Posterior vena cava (tissue), 2 donors: ENCODE data around the gene HMGXB4. TPM values are rescaled to one million over a fixed set of nuclear protein-coding genes. Genes with fewer than 3 reads are reported as not detected.
"Not testable (repeated sequence)": the region's sequence is repeated elsewhere in the genome, so short reads cannot be mapped to it uniquely, and the experiment has no call there.

Source experiments
- DNase-seq: peaks from one replicate; pipeline ENCODE4 v3.0.0-alpha.2; 2020; ENCODE audit warnings: low spot score
- intact Hi-C, 2 donors: fragments of 100-400 bp; cut with DNase I; formaldehyde crosslinking; loops; one replicate each; pipeline versions ENCODE4 v1.14.1 to v1.14.2; 2022 to 2023
- long read RNA-seq, 2 donors: library from polyadenylated mRNA; unstranded; transcript quantifications; one replicate each; pipeline ENCODE4 v2.0.0, GENCODE V29; 2020 to 2021
- total RNA-seq, 2 donors: library from RNA; stranded (reverse); fragmentation: NEBNext Ultra II Directional; extraction: Animal tissue kit (Norgen Biotek cat#: 25700); gene quantifications; one replicate each; pipeline ENCODE4 v1.2.1, GENCODE V29; 2021
- donor health status: DM: yes; HTN: yes; CAD: no.
- donor health status: DM: yes; HTN: yes; CAD: no.

The HMGXB4 gene, protein sequence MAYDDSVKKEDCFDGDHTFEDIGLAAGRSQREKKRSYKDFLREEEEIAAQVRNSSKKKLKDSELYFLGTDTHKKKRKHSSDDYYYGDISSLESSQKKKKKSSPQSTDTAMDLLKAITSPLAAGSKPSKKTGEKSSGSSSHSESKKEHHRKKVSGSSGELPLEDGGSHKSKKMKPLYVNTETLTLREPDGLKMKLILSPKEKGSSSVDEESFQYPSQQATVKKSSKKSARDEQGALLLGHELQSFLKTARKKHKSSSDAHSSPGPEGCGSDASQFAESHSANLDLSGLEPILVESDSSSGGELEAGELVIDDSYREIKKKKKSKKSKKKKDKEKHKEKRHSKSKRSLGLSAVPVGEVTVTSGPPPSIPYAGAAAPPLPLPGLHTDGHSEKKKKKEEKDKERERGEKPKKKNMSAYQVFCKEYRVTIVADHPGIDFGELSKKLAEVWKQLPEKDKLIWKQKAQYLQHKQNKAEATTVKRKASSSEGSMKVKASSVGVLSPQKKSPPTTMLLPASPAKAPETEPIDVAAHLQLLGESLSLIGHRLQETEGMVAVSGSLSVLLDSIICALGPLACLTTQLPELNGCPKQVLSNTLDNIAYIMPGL
- 10 to 100 TPM; 15.1 to 16.1 TPM for total RNA-seq
- long read RNA-seq, donor 1, partial matches to known transcripts = 1 of 4 reads
- long read RNA-seq, donor 1, other reads (novel, unspliced or antisense) = 1 of 4 reads
- long read RNA-seq, donor 2, transcript HMGXB4-203 (4 exons, 1,257 nt) = major isoform, 9 of 39 reads
- long read RNA-seq, donor 2, transcript HMGXB4-204 (5 exons, 1,325 nt) = minor isoform, 5 of 39 reads
- long read RNA-seq, donor 2, partial matches to known transcripts = 24 of 39 reads
- long read RNA-seq, donor 2, other reads (novel, unspliced or antisense) = 0 of 39 reads

DNA sequence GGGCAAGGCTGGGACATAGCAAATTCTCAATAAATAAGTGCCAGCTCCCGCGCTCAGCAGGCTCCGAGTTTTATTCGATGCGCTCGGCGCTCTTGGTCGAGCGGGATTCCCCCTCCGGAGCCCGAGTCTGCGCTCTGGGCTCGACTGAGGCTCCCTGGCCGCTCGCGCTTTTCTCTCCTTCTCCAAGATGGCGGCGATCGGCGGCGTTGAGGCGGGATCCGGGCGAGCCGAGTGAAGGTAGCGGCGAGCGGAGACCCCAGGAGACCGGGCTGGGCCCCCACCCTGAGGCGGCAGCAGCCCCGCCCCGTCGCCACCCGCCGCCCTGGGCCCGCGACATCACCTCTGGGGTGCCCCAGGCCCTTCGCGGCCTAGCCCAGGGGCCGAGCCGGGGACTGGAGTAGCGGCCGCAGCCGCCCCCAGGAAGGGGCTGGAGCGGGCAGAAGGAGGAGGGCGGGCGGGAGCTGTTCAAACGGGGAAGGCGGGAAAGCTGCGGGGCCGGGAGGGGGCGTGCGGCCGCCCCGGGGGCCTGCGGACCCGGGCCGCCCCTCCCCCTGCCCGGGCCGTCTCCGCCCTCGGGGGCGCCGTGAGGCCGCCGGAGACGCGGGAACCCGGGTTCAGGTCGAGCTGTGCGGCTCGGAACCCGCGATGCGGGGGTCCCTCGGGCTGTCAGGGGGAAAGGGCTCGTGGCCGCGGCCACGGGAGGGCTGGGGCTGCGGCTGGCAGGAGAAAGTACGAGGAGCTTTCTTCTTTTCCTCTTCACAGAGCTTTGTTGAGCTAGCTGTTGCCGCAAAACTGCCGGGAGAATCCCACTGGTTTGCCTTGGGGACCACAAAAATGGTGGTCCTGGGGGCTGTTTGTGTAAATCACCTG, at the start of gene HMGXB4:
TSS of gene HMGXB4 (plus strand) at position 173 of the 870 bp plus-strand sequence. CDS start 4,898 bp downstream, outside the sequence.
- intact Hi-C loops = no loop called here
- peak; percentile 97 for DNase-seq

DNA sequence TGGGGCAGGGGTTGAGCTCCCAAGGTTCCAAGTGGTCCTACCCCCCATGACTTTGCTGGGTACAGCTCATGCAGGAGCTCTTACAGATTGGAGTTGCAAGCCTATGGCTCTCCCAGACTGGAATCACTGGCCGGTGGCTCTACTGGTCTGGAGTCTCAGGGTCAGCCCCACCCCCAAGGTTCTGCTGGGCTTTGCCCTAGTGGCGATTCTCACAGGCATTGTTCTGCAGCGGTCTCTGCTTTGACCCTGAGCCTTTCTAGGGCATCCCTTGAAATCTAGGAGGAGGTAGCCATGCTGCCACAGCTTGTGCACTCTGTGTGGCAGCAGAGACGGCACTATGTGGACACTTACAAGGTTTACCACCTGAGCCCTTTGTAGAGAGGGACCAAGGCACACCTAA, 49.3 kb upstream of the HMGXB4 start:
- intact Hi-C loops = no loop called here
- DNase-seq = no peak

DNA sequence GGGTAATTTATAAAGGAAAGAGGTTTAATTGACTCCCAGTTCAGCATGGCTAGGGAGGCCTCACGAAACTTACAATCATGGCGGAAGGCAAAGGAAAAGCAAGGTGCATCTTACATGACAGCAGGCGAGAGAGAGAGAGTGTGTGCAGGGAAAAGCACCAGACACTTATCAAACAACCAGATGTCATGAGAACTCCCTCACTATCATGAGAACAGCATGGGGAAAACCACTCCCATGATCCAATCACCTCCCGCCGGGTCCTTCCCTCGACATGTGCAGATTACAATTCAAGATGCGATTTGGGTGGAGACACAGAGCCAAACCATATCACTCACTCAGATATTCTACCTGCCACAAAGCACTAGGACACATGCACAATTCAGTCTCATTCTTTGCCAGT, 48.1 kb upstream of the HMGXB4 start:
- DNase-seq = no peak
- intact Hi-C loops = no loop called here

DNA sequence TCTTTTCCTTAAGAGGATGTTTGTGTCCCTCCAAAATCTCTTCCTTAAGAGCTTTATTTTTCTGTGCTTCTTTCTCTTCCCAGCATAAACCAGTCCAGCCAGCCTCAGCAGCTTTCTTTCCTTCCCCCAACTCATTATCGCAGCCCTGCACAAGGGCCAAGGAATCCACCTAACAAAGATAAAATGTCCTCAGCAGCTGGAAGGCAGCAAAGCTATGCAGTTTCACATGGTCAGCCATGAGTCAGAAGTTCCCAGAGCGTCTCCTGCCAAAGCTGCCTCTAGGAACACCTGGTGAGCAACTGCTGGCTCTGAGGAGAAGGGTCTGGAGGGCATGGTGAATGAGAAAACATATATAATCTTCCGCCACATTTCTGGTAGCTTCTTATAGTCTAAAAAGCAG, 45.3 kb upstream of the HMGXB4 start:
- intact Hi-C loops = no loop called here

DNA sequence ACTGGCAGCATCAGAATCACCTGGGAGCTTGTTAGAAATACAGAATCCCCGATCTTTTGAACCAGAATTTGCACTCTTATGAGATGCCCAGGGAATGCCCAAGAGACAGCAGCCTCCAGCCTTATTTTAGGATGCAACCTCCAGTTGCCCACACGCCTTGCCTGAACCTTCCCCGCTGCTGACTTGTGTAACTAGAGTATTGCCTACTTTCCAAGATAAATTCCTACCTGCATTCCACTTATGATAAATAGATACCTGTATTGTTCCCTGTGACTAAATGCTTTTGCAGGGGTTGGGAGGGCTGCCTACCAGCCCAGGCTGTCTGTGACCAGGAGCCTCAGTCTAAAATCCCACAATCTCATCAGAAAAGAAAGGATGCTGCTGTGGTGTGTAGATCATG, 44.3 kb upstream of the HMGXB4 start:
- no peak for DNase-seq
- intact Hi-C loops = no loop called here

More for the DNA sequence above, 45.3 kb upstream of the HMGXB4 start:
- no peak for DNase-seq

DNA sequence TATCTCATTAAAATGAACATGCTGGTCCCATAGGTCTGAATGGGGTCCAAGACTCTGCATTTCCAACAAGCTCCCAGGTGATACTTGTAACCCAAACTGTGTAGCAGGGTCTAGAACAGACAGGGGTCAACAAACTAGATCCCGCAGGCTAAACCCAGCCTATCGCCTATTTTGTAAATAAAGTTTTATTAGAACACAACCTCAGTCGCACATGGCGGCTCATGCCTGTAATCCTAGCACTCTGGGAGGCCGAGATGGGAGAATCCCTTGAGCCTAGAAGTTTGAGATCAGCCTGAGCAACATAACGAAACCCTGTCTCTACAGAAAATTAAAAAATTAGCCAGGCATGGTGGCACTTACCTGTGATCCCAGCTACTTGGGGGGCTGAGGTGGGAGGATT, 42.3 kb upstream of the HMGXB4 start:
- DNase-seq = no peak
- intact Hi-C loops = no loop called here

GRCh38 chr22:35215993-35216392, 41.3 kb upstream of the HMGXB4 start:
- no peak for DNase-seq
- intact Hi-C loops = no loop called here

DNA sequence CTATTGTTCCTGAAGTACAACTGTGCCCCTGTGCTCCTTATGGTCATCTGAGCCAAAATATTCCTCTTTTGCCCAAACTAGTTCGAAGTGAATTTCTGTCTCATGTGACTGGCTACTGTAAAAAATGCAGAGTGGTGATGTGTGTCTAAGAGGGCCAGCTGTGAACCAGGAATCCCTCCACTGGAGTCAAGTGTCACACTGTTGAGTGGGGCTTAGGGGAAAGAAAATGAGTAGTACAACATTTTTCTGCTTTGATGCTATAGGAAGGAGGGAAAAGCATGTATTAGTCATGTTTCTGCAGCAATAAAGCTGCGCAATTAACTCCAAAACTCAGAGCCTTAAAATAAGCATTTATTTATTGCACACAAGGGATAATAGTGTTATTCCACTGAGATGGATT, 39.8 kb upstream of the HMGXB4 start:
- intact Hi-C loops = no loop called here

GRCh38 chr22:35218079-35218478, 39.2 kb upstream of the HMGXB4 start:
- intact Hi-C loops = no loop called here

More for the DNA sequence above, 39.8 kb upstream of the HMGXB4 start:
- no peak for DNase-seq

DNA sequence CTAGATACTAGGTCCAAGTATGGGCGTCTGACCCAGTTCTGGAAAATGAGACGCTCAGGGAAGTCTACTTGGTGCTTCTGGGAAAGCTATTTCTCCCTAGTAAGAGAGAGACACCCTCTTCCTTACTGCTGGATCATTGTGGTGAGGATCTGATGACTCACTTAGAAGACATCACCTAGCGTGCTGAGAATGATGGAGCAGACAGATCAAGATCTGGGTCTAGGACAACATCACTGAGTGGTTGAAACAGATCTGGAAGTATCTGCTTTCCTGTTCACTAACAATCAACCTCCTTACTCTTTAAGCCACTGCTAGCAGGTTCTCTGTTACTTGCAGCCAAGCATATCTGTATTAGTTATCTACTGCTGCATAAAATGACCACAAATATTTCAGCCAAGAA, 38.3 kb upstream of the HMGXB4 start:
- intact Hi-C loops = no loop called here
- DNase-seq = no peak

More at GRCh38 chr22:35218079-35218478, 39.2 kb upstream of the HMGXB4 start:
- no peak for DNase-seq

GRCh38 chr22:35220221-35220620, 37.1 kb upstream of the HMGXB4 start:
- no peak for DNase-seq
- intact Hi-C loops = no loop called here

GRCh38 chr22:35225010-35225409, 32.3 kb upstream of the HMGXB4 start:
- DNase-seq = no peak
- intact Hi-C loops = no loop called here

- intact Hi-C loops = no loop called here
- no peak for DNase-seq
These were observed 30.2 kb upstream of the HMGXB4 start for GRCh38 chr22:35226958-35227647.

GRCh38 chr22:35229865-35230264, 27.4 kb upstream of the HMGXB4 start:
- intact Hi-C loops = no loop called here
- no peak for DNase-seq

GRCh38 chr22:35230417-35230816, 26.9 kb upstream of the HMGXB4 start:
- no peak for DNase-seq
- intact Hi-C loops = no loop called here

DNA sequence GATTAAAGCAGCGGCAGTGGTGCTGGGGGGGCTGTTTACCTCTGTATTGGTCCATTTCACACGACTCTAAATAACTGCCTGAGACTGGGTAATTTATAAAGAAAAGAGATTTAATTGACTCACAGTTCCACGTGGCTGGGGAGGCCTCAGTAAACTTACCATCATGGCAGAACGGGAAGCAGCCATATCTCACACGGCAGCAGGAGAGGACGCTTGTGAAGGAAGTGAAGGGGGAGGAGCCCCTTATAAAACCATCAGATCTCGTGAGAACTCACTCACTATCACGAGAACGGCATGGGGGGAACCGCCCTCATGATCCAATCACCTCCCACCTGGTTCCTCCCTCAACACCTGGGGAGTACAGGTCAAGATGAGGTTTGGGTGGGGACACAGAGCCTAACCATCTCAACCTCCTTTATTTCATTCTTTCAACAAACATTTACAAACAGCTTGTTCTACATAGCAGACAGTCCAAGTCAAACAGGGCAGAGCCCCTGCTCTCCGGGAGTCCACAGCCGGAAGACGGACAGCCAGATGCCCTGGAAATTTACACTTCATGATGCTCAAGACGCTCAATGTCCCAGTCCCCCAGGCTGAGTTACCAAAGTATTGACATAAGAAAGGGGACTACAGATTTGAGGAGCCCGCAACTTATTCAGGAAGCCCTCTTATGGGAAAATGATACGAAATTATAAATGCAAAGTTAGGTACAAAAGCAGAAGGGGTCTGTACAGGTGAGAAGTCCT, 26.3 kb upstream of the HMGXB4 start:
- no peak for DNase-seq
- intact Hi-C loops = no loop called here

DNA sequence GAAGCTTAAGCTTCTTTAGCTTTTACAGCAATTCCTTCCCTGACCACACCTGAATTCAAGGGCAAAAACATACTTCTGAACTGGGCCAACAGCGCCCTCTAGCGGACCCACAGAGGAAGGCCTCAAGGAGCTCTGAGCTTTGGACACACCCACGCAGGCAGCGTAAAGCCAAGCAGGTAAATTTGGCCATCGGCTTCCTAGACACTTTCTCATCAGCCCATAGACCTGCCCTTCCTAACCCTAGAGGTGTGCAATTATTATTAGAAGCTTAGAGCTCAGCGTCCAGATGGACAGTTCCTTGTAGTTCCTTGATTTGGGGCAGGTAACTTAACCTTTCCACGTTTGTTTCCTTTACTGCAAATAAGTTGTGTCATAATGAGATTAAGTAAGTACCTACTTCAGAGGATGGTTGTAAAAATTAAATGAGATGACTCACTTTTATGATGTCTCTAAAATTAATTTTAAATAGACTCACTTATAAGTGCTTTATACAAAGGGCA, 25.7 kb upstream of the HMGXB4 start:
- DNase-seq = no peak
- intact Hi-C loops = no loop called here

- DNase-seq, intact Hi-C loops: not testable (repeated sequence)
These were observed 18.5 kb upstream of the HMGXB4 start for GRCh38 chr22:35238749-35239148.
